ENCODE data around the gene FAM221B.

The FAM221B gene, protein sequence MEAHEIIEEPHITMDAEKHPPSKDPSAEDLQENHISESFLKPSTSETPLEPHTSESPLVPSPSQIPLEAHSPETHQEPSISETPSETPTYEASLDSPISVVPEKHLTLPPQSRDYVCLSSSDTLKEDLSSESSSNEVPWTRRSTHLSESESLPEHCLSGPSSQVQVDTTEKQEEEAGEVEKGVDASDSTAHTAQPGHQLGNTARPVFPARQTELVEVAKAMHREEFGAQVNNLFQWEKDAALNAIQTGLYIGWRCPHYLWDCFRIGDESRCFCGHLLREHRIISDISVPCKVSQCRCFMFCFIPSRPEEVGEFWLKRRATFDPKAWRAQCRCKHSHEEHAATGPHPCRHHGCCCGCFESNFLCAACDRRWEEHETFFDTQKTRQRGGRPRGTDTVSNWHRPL

DNA sequence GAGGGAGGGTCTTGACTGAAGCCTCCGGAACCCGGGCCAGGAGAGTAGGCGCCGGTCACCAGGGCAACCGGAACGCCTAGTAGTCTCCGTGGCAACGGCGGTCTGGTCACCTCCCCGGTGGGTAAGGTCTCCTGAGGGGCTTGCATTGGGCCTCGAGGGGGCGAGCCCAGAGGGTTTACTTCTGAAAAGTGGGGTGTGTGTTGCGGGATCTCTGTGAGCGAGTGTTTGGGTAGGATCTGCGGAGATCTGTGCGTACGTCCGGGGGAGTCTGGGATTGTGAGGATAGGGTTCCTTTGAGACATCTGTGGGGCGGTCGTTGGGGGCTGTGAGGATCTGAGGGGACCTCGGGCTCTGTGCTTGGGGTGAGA, at the start of gene FAM221B:
TSS of gene FAM221B (minus strand) at position 17 of the 368 bp plus-strand sequence. CDS start 2,571 bp downstream, outside the sequence.
- no peak for FAIRE-seq

DNA sequence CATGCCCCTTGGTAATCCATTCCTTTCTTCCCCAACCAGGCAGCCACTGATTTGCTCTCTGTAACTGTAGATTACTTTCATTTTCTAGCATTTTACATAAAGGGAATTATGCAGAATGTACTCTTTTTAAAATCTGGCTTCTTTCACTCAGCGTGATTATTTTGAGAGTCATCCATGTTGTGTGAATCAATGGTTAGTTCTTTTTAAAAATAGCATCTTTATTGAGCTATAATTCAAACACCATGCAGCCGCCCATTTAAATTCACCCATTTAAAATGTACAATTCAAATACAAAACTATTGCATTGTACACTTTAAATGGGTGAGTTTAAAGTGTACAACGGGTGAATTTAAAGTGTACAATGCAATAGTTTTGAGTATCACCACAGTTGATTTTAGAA, 44.0 kb upstream of the FAM221B start:
- no peak for FAIRE-seq

DNA sequence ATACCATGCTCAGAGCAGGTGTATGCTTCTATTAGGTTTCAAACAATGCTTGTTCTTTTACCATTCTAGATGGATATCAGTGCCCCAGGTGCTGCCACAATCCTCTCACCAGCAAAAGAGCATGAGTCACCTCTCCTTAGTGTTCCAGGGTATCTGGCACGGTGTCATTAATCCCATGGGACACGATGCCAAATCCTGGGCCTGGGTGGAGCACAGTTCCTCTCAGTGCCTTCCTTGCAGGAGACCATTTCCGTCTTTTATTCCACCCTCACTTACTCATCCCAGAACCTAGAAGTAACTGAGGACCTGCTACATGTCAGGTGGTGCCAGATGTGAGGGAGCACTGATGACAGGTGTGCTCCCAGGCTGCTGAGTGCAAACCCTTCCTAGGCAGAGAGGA, 43.0 kb upstream of the FAM221B start:
- no peak for FAIRE-seq

DNA sequence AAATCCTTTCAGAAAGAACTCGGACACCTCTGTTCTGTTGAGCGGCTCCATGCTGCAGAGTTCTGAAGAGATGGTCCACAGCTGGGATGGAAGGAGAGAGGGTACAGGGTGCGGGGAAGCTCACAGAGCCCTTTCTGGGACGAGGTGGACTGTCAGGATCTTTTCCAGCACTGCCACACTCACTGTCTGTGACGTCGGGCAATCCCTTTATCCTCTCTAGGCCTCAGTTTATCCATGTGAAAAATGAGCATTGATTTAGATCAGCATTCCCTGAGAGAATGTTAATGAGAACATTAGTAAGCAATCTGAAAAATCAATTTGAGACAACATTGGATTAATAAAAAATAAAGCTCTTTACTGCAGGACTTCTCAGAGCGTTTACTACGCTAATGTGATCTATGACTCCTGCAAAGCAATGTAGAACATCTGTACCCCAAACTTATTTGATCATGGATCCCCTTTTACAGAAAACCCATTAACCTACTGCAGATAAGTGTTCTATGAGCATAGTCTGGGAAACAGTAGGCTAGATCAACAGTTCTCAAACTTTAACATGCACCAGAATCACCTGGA, 41.9 kb upstream of the FAM221B start, which contains the start of gene OR13J1:
TSS of gene OR13J1 (minus strand) at position 51 of the 573 bp plus-strand sequence. CDS start at position 51, 0 bp downstream.
- no peak for FAIRE-seq

DNA sequence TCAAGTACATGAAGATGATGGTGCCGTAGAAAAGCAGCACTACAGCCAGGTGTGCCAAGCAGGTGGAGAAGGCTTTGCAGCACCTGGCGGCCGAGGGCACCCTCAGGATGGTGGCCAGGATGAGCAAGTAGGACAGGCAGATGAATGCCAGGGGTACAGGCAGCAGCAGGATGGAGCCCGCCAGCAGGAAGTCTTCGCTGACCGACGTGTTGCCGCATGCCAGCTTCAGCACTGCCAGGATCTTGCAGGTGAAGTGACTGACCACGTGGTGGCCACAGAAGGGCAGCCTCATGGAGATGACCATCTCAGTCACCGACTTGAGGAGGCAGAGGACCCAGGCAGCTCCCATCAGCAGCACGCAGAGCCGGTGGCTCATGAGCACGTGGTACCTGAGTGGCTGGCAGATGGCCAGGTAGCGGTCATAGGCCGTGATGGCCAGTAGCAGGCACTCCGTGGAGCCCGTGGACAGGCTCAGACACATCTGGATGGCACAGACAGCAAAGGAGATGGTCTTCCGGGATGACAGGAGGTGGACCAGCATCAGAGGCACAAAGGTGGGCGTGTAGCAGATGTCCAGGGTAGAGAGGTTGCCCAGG, 41.2 kb upstream of the FAM221B start:
- FAIRE-seq, result no peak

DNA sequence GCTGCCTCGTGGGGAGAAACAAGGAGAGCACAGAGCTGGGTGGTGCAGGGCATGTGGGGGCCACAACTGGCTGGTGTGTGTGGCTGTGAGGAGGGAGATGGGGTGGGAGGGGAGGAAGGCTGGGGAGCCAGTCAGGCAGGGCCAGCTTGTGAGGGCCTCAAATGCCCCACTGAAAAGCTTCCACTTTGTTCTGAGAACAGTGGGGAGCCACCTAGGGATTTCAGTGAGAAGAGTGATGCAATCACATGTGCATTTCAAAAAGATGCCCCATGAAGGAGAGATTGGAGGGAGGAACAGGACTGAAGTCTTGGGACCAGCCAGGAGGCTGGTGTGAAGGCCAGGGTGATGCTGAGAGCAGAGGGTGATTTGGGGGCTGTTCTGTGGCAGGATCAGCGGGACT, 40.4 kb upstream of the FAM221B start:
- no peak for FAIRE-seq

DNA sequence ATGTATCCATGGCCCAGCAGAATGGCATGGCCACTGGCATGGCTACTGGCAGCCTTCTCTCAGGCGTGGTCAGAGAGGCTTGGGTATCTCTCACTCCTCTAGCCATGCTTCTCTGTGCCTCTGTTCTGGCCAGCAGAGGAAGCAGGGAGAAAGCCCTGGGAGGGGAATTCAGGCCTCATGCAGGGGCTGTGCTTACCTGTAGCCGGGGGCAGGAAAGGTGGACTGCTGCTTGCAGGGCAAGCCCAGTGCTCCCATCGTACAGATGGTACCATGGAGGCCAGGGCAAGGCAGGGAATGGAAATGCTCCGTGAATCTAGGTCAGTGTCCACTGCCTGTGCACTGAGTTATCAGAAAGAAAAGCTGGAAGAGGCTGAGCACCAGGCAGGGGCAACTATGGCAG, 39.0 kb upstream of the FAM221B start:
- no peak for FAIRE-seq

DNA sequence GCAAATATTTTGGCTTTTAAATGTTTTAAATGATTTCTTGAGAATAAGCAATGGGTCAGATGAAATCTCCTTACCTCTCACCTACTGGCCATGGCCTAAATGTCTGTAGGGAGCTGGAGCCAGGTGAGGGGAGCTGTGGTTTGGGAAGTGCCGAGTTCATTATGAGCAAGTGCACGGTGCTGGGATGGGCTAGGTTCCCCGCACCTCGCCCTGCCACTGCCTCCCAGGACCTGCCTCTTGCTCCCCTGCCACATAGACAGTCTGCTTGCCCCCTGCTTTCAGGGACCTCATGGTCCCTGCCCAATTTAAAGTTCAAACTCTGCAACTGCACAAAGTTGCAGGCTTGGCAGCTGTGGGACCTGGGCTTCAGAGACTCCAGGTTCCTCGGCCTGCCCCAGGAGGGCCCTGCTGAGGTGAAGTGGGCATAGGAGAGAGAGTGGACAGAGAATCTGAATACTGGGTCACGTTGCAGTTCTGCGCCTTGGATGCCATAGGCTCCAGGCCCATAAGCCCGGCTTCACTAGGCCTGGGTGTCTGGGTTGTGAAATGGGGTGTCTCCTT, 36.2 kb upstream of the FAM221B start:
- FAIRE-seq, result no peak

DNA sequence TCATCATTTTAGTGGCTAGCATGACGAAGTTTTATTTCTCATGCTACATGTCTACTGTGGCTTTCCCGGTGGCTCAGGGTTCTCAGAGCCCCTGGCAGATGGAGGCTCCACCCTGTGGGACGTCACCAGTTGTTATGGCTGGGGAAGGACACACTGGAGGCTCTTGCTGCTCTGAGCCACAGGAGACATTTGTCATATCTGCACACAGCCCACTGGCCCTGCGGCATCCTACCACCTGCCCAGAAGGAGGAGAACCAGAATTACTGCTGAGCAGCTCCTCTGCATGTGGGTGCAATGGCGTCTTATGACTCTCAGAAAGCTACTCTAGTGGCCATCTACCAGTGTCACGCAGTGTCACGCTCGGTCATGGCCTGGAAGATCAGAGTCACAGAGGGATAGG, 35.1 kb upstream of the FAM221B start:
- no peak for FAIRE-seq

DNA sequence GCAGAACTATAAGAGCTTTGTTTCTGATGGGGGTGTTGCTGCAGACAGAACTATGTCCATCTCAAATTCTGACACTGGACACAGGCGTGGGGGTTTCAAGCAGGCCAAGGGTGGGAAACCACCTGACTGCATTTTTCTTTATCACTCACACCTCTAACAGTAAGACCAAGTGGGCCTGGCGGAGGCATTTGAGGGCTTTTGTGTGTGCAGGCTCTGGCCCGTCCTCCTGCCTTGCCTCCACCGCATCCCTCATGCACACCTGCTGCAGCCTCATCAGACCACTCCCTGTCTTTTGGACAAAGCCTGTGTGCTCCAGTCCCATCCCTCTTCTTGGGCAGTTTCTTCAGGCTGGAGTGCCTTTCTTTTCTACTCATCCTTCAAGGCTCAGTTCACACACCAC, 33.8 kb upstream of the FAM221B start:
- FAIRE-seq, result no peak

DNA sequence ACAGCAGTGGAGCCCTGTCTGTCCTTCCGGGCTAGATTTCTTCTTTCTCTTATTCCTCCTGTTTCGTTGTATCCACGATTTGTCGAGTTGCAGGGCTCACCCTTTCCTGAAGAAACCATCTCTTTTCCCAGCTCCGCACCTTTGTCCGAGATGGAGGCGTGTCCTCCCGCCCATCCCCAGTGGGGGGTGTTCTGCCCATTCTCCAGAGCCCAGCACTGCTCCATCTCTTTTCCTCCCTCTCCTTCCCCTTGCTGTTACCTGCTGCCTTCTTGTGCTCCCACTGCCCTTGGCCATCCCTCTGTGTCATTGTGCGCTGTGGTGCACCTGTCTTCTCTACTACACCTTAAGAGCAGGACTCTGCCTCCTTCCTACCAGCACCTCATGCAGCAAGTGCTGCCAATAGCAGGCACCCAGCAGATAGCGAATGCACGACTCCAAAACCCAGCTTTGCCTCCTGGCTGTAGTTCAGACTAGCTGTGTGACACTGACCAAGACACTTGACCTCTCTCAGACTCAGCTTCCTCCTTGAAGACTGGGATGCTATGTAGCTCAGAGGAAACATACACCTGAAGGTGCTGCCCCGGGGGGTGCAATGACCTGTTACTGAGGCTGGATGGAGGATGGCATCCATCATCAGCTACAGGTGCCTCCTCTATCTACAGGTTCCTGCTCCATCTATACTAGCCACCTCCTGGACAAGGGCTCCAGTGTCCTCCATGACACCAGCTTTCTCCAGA, 32.8 kb upstream of the FAM221B start:
- no peak for FAIRE-seq

DNA sequence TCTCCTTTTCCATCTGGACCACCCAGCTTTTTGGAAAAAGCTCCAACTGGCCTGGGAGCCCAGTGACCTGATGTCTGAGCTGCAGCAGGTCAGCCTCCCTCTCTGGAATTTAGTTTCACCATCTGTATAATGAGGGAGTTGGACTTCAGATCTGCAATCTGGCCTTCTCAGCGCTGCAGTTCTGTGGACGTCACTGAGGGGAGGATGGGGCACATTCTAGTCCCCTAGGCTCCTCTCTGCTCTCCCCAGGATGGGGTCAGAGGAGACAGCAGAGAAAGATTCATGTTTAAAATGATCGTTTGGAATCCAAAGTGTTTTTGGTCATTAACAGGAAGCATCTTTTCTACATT, 31.4 kb upstream of the FAM221B start:
- no peak for FAIRE-seq

DNA sequence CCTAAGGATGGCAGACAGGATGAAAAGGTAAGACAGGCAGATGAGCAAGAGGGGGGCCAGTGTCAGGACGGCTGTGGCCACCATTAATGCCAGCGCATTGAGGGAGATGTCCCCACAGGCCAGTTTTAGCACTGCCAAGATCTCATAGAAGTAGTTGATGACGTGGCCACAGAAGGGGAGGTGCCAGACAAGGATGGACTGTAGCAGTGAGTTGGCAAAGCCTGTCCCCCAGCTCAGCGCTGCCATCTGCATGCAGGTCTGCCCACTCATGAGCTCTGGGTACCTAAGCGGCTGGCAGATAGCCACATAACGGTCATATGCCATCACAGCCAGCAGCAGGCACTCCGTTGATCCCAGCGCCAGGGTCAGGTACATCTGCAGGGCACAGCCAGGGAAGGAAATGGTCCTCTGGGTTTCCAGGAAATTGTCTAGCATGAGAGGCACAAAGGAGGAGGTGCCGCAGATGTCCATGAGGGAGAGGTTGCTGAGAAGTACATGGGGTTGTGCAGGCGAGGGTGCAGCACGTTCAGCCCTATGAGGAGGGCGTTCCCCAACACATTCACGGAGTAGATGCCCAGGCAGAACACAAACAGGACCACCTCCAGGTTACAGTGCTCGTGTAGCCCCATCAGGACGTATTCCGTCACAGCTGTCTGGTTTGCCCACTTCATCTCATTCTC, 30.9 kb upstream of the FAM221B start:
- FAIRE-seq, result no peak

DNA sequence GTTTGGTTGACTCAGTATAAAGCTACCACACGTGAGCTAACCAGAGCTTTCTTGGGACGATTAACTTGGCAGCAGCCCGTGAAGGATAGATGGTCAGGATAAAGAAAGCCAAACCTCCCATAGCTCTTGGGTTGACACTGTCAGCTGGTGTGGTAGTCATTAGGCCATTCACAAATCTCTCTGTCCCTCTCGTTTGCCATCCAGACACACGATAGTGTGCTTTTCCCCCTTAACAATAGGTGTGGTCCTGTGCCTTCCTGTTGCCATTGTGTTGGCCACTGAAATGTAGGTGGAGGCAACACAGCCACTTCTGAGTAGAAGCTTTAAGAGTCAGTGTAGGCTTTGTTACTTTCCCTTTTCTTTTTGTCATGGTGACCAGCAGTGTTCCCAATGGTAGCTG, 29.9 kb upstream of the FAM221B start:
- no peak for FAIRE-seq

DNA sequence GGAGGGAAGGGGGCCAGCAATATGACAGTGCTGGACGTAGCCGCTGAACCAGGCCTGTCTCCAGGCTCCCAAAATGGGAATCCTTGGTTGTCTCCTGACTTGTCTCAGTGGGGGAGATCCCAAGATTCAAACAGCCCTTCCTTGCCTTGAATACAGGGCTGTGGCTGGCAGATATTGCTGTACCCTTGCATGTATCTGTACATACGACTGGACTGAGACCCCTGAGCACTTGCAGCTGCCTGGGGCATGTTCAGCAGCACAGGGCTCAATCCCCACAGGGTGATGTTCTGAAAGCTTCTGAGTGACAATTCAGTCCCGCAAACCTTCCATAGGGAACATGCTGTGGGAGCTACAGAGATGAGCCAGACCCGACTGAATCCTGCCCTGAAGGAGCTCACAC, 28.4 kb upstream of the FAM221B start:
- FAIRE-seq, result no peak

DNA sequence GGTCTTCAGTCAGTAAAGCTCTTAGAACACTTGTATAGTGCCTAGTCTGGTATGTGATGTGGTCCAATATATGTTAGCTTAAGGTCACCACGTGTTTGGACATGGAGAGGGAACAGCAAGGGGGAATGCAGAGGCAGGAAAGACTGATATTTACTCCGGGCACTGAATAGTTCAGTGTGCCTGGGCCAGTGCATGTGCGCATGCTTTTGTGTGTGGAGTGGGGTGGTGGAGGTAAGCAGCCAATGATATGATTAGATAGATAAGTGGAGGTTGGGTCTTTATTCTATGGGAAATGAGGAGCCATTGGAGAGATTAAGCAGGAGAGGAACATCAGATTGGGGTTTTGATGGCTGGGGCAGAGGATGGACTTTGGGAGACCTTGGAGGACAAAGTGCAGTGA, 27.7 kb upstream of the FAM221B start:
- FAIRE-seq, result no peak

DNA sequence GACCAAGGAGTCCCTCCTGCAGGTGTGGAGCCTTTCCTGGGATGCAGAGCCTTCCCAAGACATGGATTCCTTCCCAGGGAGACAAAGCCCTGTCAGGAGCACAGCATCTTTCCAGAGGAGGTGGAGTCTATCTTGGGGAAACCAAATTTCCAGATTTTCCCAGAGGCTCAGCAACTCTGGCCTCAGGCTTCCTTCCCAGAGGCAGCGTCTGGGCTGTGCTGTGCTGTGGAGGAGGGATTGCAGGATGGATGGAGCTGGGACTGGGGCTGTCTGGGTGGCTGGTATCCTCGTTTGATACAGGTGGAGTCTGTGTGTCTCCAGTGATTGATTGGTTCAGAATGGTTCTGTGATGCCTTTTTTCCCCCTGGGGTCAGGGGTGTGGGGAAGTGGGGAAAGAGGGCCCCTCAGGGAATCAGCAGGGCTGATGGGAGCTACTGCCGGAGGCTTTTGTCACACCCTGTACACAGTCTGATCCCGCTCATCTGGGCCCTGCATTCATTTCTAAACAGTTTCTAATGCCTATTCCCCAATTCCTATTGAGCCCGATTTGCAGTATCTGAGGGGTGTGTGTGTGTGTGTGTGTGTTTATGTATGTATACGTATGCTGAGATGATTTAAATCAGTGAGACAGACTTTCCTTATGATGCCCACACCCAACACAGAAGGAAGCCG, 25.7 kb upstream of the FAM221B start:
- FAIRE-seq, result no peak

DNA sequence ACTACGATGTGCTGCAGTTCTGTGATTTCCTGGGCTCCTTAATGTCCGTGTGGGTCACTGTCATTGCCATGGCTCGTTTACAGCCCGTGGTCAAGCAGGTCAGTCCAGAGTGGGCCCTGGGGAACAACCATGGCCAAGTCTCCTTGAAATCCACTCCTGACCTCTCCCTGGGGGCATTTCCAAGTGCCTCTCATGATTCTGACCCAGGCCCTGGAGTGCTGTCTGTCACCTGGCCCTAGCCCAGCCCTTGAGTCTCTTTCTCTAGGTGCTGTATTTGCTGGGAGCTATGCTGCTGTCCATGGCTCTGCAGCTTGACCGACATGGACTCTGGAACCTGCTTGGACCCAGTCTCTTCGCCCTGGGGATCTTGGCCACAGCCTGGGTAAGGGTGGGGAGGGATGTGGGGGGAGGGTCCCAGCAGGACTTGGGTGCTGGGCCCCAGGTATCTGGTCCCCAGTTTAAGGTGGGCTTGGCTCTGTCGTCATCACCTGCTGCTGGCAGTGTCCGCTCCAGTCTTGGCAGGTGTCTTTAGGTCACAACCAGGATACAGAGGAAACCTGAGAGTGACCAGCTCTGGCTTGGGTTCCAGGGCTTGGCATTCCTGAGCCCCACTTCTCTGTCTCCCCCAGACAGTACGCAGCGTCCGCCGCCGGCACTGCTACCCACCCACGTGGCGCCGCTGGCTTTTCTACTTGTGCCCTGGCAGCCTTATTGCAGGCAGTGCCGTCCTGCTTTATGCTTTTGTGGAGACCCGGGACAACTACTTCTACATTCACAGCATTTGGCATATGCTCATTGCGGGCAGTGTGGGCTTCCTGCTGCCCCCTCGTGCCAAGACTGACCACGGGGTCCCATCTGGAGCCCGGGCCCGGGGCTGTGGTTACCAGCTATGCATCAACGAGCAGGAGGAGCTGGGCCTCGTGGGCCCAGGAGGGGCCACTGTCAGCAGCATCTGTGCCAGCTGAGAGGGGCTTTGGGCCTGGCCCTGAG, 24.6 kb upstream of the FAM221B start:
- no peak for FAIRE-seq

DNA sequence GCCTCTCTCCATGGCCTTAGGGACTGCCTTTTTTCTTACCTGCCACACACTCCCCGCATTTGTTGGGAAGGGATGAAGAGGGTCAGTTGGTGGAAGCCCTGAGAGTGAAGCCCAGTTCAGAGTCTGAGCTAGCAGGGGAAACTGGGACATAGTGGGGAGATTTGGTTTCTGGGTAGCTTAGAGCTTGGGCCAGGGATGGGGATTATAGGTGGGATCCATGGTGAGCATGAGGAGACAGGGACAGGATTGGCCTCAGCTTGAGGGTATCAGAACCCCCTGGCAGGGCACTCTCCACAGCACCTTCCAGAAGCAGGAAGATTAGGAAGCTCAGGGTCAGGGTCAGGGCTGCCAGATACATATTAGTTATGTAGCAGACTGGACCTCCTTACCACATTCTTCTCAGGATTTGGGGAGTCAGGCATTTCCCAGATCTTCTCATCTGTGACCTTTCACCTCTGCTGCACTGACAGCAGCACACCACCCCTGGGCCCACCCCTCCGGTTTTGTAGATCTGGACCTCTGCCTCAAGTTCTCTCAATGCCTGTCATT, 23.8 kb upstream of the FAM221B start:
- FAIRE-seq, result no peak

DNA sequence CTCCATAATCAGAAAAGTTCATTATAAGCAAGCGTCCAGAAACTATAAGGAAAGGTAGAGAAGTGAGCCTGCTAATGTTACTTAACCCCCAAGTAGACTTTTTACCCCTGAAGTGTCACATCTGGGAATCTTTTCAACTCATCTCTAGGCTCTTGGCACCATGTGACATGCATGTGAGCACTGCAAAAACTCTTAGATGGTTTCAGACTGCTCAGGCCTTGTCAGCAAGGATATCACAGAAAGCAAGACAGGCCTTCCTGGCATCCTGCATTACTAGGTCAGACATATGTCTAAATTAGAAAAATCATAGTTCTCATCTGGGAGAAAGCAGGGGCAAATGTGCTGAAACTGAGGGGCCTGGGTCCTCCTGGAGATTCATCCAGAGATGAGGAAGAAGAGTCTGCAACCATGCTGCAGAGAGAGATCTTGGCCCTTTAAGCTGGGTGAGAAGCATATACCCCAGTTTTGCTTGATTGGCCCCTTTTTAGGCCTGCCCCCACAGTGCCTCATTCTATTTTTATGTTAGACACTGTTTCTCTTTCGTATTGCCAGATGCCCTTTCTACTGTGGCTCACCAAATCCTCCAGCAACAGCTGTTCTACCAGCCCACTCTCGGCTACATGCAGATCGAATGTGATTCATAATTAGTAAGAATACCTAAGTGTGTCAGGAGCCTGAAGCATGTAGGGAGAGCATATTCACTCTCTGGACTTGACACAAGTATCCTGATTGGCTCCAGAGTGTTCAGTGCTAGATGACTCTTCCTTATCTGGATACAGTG, 19.4 kb upstream of the FAM221B start:
- no peak for FAIRE-seq

Measured in A204.1 (cell line).